NCI-H510A treated with DMSO at 0.1 percent for 48 hours (cell line): ENCODE results near the gene TCP11.

ENCODE experiments used
- DNase-seq: peaks from one replicate; lab custom pipeline; 2025; lab: John Stamatoyannopoulos, UW

TCP11 gene

GRCh38 chr6:35092362-35093117 is 48.6 kb downstream of the TCP11 start:
- no peak for DNase-seq

DNA sequence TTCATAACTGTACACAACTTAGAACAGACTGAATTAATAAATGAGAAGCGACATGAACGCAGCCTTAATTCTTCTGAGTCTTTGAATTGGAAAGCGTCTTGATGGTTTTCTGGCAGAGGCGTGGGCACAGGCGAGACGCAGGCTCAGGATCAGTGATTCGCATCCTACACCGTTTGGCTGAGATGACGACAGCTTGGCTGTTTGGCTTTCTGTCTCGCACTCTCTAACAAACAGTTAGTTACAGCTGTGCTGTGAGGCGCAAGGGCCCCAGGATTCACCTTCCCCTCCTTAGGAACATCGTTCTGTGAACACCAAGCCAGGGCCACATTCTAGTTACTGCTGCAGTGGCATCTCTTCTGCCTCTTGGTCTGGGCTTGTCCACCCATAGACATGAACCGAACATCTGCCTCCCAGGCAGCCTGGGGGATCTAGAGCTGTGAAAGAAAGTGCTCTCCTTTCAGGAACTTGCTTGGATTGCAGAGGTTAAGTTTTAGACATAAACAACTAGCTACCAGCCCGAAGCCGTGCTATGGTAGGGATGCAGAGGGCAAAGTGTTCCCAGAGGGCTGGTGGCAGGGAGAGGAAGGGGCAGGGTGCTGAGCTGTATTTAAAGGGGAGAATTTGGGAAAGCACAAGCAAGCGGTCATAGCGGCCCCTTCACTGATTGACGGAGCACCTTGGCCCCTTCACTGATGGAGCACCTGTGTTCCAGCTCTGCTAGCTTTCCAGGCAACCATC is 49.6 kb downstream of the TCP11 start:
- no peak for DNase-seq

GRCh38 chr6:35090734-35091133 is 50.4 kb downstream of the TCP11 start:
- DNase-seq, result no peak

GRCh38 chr6:35089935-35090505 is 51.1 kb downstream of the TCP11 start:
- DNase-seq, result no peak

- no peak for DNase-seq
Measured at GRCh38 chr6:35089216-35089934, 51.8 kb downstream of the TCP11 start.

- DNase-seq, result no peak
Measured at GRCh38 chr6:35088281-35089215, 52.6 kb downstream of the TCP11 start.

DNA sequence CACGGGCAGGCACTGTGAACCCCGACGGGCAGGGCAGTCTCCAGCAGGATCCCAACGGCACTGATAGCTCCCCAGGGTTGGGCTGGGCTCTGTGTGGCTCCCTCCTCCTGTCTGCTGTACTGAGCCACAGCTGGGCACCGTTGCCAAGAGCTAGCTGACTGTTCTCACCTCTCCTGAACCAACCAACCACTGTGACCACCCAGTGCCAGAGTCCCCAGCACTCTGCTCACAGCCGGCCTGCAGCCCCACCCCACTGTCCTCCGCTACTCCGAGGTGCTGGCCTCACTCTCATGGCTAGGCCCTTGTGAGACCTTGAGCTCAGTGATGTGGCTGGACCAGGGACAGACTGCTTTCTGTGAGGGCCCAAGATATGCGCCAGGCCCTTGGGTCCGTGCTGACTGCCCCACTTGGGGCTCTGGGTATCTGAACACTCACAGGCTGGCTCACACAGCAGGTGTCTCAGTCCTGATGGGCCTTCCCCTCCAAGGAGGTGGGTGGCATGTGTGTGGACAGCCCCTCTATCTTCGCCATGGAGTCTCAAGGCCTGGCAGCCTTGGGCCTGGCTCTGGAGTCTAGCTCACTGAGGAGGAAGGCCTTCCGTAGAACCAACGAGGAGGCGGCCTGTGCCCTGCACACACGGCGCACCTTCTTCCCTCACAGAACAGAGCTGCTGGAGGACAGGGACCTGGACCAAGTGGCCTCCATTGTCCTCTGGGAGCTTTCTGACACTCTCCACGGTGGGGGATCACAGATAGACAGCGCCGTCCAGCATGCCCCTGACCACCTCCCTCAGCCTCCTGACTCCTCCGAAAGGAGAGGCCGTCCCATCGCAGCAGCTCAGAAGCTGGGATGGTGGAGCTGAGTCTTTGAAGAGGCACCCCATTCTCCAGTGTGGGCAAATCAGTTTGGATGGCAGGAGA is 53.5 kb downstream of the TCP11 start:
- DNase-seq, result no peak

- DNase-seq, result no peak
Measured at GRCh38 chr6:35086636-35087360, 54.3 kb downstream of the TCP11 start.

DNA sequence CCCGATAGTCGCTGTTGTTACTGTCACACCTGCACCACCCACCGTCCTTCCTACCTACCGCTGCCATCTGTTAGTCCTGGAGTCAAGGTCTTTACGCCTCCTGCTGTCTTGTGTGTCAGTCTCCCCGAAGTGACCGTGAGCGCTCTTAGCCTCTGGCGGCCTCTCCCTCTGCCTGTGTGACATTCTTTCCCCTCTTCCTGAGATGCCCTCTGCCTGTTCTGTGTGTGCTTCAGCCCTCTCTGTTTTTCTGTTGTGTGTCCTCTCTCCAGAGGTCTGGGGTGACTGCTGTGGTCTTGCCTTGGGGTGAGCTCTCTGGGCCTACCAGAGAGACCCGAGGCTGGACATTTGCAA is 54.9 kb downstream of the TCP11 start:
- no peak for DNase-seq

DNA sequence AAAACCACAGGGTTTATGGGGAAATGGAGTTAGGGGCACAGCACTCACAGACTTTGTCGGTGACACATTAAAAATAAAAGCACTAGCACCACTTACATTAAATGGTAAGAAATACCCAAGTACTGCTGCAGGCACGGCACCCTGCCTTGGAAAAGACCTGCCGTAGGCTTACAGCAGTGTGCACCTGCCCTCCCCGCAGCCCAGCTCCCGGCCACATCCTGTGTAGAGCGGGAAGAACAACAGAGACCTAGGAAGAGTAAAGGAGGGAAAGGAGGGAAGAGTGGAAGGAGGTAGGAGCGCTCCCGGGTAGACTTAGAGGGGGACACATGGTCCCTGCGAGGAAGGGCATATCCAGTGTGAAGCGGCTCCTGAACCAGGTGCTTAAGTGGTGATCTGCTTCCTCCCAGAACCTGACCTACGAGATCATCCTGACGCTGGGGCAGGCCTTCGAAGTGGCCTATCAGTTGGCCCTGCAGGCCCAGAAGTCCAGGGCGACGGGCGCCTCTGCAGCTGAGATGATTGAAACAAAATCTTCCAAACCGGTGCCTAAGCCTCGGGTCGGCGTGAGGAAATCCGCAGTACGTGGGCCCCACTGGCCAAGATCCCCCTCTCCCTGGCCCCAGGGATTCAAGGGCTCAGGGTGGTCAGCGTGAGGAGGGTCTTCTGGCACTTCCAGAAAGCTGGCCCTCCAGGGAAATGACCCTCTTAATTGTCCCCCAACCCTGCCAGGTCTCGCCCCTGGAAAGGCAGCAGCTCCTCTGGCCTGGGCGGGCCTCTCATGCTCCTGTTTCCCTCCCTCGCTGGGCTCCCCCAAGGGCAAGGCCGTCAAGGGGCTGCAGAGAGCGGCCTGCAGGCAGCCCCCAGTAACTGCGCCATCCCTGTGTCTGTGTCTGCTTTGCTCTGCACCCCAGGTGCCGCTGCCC is 55.5 kb downstream of the TCP11 start:
- DNase-seq, result no peak

DNA sequence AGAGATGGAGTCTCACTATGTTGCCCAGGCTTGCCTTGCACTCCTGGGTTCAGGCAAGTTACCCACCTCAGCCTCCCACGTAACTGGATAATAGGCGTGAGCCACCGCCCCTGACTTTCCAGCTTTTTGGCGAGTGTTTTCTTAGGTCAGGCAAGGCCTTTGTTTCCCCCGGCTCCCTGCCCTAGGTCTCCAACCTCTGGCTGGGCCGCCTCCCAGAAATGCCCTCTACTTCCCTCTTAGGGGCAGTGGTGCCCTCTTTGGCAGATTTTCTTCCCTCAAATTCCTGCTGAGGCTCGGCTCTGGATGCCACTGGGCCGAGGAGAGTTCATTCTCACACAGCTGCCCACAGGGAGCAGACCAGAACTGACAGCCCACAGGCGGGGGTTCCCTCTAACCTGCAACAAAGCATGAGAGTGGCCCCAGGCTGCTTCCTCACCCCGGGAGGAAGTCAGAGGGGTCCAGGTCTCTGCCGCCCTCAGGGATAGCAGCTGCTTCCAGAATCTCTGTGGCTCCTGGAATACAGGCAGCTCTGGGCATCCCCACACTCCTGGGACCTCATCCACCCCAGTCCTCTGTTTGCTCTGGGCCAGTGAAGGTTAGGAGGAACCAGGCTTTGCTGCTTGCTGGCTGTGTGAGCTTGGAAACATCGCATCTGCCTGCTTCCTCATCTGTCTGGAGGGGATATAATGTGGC is 56.5 kb downstream of the TCP11 start:
- no peak for DNase-seq

- DNase-seq, result no peak
Measured at GRCh38 chr6:35084041-35084491, 57.1 kb downstream of the TCP11 start.

GRCh38 chr6:35083507-35083906 is 57.6 kb downstream of the TCP11 start:
- no peak for DNase-seq

- no peak for DNase-seq
Measured at GRCh38 chr6:35082733-35083403, 58.3 kb downstream of the TCP11 start.

DNA sequence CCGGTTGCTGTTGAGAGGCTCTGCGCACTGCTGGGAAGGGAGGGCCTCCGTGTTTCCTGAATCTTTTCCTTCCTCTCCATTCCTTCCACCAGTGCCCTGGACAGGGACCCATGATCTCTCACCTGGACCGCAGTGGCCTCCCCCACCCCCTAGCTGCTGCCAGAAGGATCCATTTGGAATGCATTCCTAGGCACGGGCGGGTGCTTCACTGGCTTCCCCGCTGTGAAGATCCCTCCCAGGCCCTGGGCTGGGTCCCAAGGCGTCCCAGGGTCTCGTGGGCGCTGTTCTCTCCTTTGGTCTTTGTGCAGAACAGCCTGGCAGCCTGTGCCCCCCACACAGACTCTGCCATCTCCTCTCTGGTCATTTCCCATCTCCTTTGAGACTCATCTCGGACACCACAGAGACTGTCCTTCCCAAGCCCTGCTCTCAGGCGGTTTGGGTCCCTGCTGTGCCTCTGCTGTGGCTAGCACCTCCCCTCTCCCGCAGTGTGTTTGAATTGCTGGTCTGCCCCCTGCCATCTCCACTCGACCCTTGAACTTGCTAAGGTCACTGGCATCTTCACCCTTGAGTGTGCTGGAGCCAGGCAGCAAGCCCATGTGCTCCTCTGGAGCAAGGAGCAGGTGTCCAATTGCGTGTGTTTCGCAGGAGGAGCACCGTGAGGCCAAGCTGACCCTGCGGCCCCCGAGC is 59.0 kb downstream of the TCP11 start:
- DNase-seq, result no peak

- no peak for DNase-seq
Measured at GRCh38 chr6:35081426-35081851, 59.7 kb downstream of the TCP11 start.
